SK-N-MC (cell line): Measurements from ENCODE around the gene DUSP1.

ENCODE experiments used
- EZH2 ChIP-seq: fragments of 200-600 bp; sonication (generic); IDR thresholded peaks from one replicate; pipeline ENCODE4 v1.6.1; 2017; ENCODE audit warnings: antibody characterized with exemption
- POLR2AphosphoS5 ChIP-seq: IDR thresholded peaks from 2 replicates; pipeline ENCODE4 v1.6.1; 2012; ENCODE audit warnings: mild to moderate bottlenecking, low read depth, low read length, borderline replicate concordance

GRCh38 chr5:172788771-172789686 is 18.0 kb upstream of the DUSP1 start:
- TF ChIP-seq EZH2 = no peak
- TF ChIP-seq POLR2AphosphoS5 = no peak
